ENCODE results near the gene ABHD16B. TPM values are rescaled to one million over a fixed set of nuclear protein-coding genes. Genes with fewer than 3 reads are reported as not detected.

Gene ABHD16B
- total and polyA plus RNA-seq, 2 of the 13 experiments (the other 11 are each of a cell fraction or from before 2014, with no cell fraction given) = not detected

DNA sequence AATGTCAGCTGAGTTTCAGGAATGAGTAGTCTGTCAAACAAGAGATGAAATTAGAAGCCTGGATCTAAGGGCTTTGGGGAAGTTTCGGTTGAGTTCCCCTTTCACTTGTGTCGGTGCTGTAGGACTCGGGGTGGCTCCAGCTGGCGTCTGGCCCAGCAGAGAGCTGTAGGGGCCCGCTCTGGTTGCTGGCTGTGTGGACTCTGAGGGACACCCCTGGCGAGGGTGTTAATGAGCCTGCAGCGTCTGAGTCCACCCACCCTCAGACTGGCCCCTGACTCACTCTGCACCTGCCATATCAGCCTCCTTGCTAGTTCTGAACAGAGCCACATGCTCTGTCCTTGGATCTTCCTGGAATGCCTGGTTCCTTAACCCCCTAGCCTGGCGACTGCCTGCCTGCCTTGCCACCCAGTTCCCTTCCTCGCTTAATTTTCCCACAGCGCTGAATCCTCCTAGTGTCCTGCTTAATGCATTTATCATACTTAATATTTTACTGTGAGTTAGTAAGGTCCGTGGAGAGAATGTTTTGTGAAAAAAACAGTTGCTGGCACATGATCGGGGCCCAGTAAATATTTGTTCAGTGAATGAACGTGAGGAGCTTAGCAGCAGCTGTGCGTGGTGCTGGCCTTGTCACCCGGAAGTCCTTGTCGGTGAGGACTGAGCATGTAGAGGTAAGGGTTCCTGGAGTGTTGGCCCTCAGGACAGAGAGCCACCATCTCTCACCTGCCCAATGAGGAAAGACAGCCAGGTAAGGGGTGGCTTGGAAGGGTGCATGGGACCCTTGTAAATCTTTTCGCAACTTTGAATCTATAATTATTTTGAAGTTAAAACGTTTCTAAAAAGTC is 35.2 kb downstream of the ABHD16B start (continued):
- TF ChIP-seq, protein P1, sequence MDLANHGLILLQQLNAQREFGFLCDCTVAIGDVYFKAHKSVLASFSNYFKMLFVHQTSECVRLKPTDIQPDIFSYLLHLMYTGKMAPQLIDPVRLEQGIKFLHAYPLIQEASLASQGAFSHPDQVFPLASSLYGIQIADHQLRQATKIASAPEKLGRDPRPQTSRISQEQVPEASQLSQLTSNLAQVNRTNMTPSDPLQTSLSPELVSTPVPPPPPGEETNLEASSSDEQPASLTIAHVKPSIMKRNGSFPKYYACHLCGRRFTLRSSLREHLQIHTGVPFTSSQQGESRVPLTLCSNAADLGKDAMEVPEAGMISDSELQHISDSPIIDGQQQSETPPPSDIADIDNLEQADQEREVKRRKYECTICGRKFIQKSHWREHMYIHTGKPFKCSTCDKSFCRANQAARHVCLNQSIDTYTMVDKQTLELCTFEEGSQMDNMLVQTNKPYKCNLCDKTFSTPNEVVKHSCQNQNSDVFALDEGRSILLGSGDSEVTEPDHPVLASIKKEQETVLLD (CRISPR knock-in tag; IDR thresholded peaks at IDR 0.05; ENCODE audit: low read depth) = no peak
- TF ChIP-seq SALL2 (CRISPR knock-in tag; IDR thresholded peaks at IDR 0.05) (peak; percentile 88), NFE2L1 (CRISPR knock-in tag; IDR thresholded peaks at IDR 0.05; ENCODE audit: borderline replicate concordance) (no peak), YEATS2 (CRISPR knock-in tag; IDR thresholded peaks at IDR 0.05; ENCODE audit: borderline replicate concordance) (peak; percentile 68; the same call in 1 of the 2 replicates), HNF4G (IDR thresholded peaks at IDR 0.05; ENCODE audit: borderline replicate concordance, low read depth, low read length) (no peak), HNF4G (CRISPR knock-in tag; IDR thresholded peaks at IDR 0.05; ENCODE audit: borderline replicate concordance, low read depth) (0 out of 2 replicates have a peak, but pooled peaks have one; percentile 45), HNF4A (CRISPR knock-in tag; IDR thresholded peaks at IDR 0.05) (no peak), MXI1 (IDR thresholded peaks at IDR 0.05; ENCODE audit: borderline replicate concordance, low read depth, low read length) (peak; percentile 93), NR1H2 (CRISPR knock-in tag; IDR thresholded peaks at IDR 0.05; ENCODE audit: borderline replicate concordance, low read depth) (0 out of 2 replicates have a peak, but pooled peaks have one; percentile 10), ZNF784 (CRISPR knock-in tag; IDR thresholded peaks at IDR 0.05; ENCODE audit: borderline replicate concordance) (peak; percentile 93), ELF1 (CRISPR knock-in tag; IDR thresholded peaks at IDR 0.05) (peak; percentile 95), ZNF24 (IDR thresholded peaks at IDR 0.05) (no peak), HMG20A (CRISPR knock-in tag; IDR thresholded peaks at IDR 0.05; ENCODE audit: borderline replicate concordance) (no peak), SPEN (CRISPR knock-in tag; IDR thresholded peaks at IDR 0.05; ENCODE audit: low read depth) (peak; percentile 64; the same call in 1 of the 2 replicates), ASH2L (IDR thresholded peaks at IDR 0.05; ENCODE audit: insufficient read length, low read depth, low read length) (peak; percentile 81), ZNF737 (CRISPR knock-in tag; IDR thresholded peaks at IDR 0.05; ENCODE audit: borderline replicate concordance) (peak; percentile 84; the same call in 1 of the 2 replicates), ZNF253 (CRISPR knock-in tag; IDR thresholded peaks at IDR 0.05; ENCODE audit: borderline replicate concordance) (no peak), ZNF614 (CRISPR knock-in tag; IDR thresholded peaks at IDR 0.05; ENCODE audit: borderline replicate concordance) (peak; percentile 81; the same call in 1 of the 2 replicates), ERF (CRISPR knock-in tag; IDR thresholded peaks at IDR 0.05) (peak; percentile 81), ZNF652 (CRISPR knock-in tag; IDR thresholded peaks at IDR 0.05; ENCODE audit: borderline replicate concordance, low read depth) (peak; percentile 54; the same call in 1 of the 2 replicates), NKX3-1 (CRISPR knock-in tag; IDR thresholded peaks at IDR 0.05) (peak; percentile 45)
- TF ChIP-seq, protein P2, sequence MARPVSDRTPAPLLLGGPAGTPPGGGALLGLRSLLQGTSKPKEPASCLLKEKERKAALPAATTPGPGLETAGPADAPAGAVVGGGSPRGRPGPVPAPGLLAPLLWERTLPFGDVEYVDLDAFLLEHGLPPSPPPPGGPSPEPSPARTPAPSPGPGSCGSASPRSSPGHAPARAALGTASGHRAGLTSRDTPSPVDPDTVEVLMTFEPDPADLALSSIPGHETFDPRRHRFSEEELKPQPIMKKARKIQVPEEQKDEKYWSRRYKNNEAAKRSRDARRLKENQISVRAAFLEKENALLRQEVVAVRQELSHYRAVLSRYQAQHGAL (CRISPR knock-in tag; IDR thresholded peaks at IDR 0.05; ENCODE audit: not compliant biosample characterization) = peak; percentile 85
- TF ChIP-seq, protein P3, sequence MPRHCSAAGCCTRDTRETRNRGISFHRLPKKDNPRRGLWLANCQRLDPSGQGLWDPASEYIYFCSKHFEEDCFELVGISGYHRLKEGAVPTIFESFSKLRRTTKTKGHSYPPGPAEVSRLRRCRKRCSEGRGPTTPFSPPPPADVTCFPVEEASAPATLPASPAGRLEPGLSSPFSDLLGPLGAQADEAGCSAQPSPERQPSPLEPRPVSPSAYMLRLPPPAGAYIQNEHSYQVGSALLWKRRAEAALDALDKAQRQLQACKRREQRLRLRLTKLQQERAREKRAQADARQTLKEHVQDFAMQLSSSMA (CRISPR knock-in tag; IDR thresholded peaks at IDR 0.05) = peak; percentile 59; the same call in 1 of the 2 replicates
- TF ChIP-seq, protein P4, sequence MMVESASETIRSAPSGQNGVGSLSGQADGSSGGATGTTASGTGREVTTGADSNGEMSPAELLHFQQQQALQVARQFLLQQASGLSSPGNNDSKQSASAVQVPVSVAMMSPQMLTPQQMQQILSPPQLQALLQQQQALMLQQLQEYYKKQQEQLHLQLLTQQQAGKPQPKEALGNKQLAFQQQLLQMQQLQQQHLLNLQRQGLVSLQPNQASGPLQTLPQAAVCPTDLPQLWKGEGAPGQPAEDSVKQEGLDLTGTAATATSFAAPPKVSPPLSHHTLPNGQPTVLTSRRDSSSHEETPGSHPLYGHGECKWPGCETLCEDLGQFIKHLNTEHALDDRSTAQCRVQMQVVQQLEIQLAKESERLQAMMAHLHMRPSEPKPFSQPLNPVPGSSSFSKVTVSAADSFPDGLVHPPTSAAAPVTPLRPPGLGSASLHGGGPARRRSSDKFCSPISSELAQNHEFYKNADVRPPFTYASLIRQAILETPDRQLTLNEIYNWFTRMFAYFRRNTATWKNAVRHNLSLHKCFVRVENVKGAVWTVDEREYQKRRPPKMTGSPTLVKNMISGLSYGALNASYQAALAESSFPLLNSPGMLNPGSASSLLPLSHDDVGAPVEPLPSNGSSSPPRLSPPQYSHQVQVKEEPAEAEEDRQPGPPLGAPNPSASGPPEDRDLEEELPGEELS (CRISPR knock-in tag; IDR thresholded peaks at IDR 0.05) = peak; percentile 91

All from HepG2 (cell line).